GM21737 (cell line): ENCODE data around the gene MYO9B.

Experiments
- ATAC-seq: cut with Tn5 transposase; IDR thresholded peaks from one replicate; pipeline ENCODE4 v1.9.1; 2021; ENCODE audit warnings: mild to moderate bottlenecking, moderate library complexity; ENCODE audit not compliant: unreplicated experiment

Gene MYO9B, protein sequence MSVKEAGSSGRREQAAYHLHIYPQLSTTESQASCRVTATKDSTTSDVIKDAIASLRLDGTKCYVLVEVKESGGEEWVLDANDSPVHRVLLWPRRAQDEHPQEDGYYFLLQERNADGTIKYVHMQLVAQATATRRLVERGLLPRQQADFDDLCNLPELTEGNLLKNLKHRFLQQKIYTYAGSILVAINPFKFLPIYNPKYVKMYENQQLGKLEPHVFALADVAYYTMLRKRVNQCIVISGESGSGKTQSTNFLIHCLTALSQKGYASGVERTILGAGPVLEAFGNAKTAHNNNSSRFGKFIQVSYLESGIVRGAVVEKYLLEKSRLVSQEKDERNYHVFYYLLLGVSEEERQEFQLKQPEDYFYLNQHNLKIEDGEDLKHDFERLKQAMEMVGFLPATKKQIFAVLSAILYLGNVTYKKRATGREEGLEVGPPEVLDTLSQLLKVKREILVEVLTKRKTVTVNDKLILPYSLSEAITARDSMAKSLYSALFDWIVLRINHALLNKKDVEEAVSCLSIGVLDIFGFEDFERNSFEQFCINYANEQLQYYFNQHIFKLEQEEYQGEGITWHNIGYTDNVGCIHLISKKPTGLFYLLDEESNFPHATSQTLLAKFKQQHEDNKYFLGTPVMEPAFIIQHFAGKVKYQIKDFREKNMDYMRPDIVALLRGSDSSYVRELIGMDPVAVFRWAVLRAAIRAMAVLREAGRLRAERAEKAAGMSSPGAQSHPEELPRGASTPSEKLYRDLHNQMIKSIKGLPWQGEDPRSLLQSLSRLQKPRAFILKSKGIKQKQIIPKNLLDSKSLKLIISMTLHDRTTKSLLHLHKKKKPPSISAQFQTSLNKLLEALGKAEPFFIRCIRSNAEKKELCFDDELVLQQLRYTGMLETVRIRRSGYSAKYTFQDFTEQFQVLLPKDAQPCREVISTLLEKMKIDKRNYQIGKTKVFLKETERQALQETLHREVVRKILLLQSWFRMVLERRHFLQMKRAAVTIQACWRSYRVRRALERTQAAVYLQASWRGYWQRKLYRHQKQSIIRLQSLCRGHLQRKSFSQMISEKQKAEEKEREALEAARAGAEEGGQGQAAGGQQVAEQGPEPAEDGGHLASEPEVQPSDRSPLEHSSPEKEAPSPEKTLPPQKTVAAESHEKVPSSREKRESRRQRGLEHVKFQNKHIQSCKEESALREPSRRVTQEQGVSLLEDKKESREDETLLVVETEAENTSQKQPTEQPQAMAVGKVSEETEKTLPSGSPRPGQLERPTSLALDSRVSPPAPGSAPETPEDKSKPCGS (N-terminal part only)

DNA sequence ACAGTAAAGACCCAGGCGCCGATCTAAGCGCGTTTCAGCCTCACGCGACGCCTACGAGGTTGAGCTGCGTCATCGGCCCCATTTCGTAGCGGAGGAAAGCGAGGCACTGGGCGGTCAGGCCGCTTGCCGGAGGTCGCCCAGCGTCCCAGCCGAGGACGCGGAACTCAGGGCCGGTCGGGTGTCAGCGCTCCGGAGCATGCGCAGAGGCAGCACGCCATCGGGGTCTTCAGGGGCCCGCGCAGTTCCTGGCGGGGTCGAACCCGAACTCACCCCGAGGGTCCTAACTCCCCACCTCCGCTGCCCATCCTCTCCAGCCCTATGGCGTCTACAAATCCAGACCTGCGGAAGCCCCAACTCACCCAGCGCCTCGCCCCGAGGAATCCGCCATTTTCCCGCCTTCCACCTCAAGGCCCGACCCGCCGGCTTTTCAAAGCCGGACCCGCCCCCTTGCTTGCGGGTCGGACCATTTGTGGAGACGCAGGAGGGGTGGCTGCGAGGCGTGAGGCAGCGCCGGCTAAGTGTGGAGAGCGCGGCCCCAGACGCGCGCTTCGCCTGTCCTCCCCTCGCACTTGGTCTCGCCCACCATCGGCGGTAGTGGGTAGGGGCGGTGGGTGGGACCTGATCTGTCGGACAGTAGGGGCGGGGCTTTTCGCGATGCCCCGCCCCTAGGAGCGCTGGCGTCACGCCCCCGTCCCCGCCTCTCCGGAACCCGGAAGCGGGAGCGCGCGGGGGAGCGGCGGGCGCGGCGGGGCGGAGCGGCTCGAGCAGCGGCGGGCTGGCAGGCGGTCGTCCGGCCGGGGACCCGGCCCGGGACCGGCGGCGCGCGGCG, at the start of gene MYO9B, which contains the start of gene HAUS8:
MYO9B (plus strand) TSS at position 743 of the 829 bp plus-strand sequence. CDS start 25,941 bp downstream, outside the sequence.
HAUS8 (minus strand) TSS at position 418 of the 829 bp plus-strand sequence; CDS start at position 388, 30 bp downstream.
- ATAC-seq: peak; percentile 65

DNA sequence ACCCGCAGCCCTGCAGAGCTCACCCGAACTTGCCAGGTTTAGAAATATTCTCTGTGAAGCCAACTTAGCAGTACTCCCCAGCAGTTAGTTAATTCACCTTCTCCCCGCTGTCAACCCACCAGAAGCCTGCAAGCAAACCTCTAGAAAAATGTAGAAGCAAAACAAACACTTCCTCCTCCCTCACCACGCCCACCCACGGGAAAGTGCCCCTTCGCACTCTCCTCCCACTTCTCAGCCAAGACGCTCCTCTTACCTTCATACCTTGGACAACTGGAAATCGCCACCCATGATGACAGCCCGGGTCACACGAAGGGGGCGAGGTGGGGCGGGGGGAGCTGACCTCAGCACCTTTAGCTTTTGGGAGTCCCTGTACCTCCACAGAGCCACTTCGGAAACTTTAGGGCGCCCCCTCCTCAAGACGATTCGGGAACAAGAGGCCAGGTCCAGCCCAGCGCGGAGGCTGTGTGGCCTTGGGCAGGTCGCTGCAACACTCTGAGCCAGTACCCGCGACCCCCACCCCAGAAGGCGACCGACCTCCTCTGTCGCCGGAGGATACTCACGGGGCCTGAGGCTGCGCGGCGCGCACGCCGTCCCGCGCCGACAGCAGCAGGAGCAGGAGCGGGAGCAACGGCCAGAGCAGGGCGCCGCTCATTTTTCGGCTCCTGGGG, 49.5 kb upstream of the MYO9B start:
- no peak for ATAC-seq

DNA sequence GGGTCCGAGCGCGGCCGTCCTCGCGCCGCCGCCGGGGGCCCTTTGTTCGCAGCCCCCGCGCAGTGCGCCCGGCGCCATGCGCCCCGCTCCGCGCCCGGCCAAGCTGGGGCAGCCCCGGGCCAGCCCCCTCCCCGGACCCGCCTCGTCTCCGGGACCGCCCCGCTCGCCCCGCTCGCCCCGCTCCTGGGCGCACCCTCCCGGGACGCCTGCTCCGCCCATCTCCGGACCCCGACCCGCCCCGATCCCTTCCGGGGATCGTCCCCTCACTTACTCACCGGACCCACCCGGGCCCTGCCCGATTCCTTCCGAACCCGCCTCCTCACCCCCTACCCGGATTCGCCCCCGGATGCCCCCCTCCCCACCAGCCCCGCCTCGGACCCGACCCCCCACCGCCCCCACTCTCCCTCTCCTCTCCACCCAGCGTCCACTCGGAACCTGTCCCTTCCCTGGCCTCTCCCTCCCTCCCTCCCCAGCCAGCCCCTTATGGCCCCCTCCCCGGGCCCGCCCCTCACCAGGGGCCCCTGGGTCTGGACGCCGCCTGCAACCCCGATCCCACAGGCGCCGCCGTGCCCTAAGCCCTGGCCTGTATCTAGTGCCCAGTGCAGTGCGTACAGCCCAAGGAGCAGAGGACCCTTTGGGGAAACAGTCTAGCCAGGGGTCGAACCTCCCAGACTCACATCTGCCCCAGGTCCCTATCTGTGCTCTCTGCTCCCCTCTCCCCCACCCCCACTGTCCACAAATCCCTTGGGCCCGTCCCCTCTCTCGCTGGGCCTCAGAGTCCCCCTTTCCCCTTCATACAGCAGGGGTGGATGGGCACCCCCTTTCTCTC, 48.7 kb upstream of the MYO9B start, which contains the start of gene CPAMD8:
CPAMD8 (minus strand) TSS at position 105 of the 829 bp plus-strand sequence. CDS start 168 bp downstream, outside the sequence.
- no peak for ATAC-seq

DNA sequence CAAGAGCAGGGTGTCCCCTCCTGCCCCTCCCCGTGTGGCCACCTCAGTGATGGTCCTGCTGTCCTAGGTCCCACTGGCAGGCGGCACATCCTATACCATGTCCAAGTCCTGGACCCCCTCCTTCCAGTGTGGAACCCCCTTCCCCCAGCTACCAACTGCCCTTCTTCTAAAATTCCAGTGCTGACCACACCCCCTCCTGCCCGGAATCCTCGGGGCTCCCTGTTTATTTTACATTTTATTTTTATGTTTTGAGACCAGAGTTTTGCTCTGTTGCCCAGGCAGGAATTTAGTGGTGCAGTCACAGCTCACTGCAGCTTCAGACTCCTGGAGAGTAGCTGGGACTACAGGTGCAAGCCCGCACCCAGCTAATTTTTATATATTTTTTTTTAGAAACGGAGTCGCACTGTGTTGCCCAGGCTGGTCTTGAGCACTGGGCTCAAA, 48.0 kb upstream of the MYO9B start:
- ATAC-seq: no peak

DNA sequence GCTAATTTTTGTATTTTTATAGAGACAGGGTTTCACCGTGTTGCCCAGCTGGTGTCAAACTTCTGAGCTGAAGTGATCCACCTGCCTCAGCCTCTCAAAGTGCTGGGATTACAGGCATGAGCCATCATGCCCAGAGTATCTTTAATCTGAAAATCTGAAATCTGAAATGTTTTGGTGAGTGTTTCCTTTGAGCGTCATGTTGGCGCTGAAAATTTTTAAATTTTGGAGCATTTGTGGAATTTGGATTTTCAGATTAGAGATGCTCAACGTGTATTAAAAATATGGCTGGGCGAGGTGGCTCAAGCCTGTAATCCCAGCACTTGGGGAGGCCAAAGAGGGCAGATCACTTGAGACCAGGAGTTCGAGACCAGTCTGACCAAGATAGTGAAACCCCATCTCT, 43.8 kb upstream of the MYO9B start:
- ATAC-seq: no peak

DNA sequence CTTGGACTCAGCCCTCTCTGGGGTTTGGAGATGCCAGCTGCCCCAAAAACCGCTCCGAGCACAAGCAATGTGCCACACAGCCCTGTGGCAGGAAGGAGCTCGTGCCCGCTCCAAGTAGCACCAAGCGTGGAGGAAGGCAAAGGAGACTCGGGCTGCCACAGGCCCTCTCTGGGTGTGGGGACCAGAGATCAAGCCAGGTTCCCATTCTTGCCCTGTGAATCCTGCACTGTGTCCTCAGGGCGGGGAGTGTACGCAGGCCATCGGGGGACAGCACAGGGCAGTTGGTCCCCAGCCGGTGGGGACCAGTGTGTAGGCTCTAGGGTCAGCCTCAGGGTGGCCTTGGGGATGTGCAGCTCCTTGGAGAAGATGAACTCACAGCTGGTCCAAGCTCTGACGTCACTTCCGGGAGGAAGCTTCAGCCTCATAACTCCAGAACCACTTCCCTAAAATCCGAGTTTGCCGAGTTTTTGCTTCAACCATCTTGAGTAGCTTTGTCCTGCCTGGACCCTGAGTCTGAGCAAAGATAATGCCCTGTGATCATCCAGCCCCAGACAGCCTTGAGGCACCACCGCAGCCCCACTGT, 39.6 kb upstream of the MYO9B start:
- ATAC-seq: no peak

DNA sequence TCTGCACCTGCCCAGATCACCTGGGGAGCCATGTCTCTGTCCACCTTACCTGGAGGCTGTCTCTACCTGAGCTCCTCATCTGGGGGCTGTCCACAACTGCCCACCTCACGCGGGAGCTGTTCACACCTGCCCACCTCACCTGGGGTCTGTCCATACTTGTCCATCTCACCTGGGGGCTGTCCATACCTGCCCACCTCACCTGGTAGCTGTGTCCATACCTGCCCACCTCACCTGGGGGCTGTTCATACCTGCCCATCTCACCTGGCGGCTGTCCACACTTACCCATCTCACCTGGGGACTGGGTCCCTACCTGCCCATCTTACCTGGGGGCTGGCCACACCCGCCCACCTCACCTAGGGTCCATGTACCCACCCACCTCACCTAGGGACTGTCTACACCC, 38.9 kb upstream of the MYO9B start:
- ATAC-seq: no peak

DNA sequence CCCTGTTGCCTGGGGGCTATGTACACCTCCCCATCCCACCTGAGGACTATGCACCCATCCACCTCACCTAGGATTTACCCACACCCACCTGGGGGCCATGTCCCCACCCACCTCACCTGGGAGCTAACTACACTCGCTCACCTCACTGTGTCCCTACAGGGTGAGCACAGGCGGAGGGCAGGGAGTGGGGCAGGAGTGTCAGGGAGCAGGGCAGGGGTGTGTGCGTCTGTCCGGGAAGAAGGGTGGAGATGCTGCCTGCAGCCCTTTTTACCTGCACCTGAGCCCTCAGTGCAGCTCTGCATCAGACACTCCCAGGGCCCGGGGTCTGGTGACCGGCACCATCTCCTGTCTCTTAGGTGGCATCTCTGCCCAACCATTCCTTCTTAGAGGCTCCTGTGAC, 38.4 kb upstream of the MYO9B start:
- no peak for ATAC-seq

DNA sequence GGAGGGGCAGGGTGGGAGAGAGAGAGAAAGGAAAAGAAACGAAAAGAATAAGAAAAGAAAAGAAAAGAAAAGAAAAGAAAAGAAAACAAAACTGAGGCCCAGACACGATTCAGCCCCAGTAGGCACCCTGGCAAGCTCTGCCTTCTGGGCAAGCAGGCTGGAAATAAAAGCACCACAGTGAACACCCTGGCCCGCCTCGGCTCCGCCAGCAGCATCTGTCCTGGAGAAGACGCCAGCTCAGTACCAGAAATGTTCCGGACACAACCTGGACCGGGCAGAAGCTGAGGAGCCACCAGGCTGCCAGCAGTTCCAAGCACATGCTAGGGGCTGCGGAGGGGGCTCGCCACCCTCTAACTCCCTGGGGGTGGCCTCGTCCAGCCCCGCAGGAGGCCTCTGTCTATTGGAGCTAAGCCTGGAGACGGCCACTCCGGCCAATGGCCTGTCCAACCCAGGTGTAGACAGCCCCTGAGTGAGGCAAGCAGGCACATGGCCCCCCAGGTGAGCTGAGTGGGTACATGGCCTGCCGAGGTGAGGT, 37.5 kb upstream of the MYO9B start:
- no peak for ATAC-seq

DNA sequence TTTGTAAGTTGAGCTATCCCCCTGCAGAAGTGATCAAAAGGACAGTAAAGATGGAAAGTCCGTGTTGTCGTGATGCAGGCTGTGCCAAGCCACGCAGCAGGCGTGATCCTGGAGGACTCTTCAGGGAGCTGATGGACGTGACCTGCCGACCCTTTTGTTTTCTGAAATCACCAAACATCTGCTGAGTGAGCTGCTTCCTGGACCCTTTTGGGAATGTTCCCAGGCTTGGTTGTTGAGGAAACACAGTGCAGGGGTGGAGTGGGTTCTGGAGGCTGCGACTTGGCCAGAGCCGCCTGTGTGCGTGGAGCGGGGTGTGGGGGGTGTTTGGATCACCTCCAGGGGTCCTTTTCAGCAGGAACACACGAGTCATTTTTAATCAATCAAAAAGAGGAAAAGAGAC, 33.6 kb upstream of the MYO9B start:
- no peak for ATAC-seq

DNA sequence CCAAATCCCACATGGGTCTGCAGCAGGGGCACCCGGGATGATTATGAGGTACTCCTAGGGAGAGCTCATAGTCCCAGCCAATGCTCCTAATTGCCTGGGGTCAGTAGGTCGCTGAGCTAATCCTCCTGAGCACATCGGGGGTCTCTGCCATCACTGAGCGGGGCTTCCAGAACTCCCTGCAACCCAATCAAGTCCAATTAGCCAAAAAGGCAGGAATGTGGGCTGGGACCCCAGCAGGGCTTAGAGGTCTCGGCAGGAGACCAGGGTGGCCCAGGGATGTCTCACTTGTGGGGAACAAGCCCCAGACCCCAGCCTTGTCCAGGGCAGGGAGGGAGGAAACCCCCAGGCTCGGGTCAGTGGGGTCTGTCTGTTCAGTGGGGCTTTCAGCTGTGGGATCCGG, 31.8 kb upstream of the MYO9B start:
- no peak for ATAC-seq

DNA sequence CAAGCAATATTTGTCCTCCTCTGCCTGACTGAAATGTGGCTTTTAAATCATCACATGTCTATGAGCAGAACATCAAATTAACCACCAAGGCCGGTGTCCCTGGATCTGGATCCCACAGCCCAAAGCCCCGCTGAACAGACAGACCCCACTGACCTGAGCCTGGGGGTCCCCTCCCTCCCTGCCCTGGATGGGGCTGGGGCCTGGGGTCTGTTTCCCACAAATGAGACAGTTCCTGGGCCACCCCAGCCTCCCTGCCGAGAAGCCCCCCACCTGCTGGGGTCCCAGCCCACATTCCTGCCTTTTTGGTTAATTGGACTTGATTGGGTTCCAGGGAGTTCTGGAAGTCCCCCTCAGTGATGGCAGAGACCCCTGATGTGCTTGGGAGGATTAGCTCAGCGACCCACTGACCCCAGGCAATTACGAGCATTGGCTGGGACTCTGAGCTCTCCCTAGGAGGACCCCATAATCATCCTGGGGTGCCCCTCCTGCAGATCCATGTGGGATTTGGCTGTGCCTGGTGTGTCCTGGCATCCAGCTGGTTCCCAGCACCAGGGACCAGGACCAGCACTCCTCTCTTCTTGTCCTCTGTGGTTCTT, 29.6 kb upstream of the MYO9B start:
- no peak for ATAC-seq

DNA sequence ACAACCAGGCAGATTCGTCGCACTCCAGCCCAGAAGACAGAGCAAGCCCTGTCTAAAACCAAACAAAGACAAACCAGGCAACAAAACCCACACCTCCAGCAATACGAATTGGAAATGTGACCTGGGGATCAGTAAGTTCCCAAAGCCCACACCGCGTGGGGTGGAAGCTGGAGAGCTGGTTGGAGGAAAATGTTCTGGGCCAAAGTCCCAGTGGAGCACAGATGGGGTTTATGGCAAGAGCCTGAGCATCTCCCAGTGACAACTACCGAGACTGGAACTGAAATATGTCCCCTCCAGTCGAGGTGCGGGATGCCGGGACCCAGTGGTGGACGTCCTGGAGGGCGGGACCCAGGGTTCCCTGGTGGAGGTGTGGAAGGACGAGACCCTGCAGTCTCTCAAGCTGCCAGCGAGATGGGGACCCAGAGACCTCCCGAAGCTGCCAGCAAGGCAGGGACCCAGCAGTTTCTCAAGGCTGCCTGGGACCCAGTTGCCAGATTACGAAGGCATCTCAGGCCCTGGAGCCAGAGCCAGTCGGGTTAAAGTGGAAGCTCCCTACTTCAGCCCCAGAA, 26.6 kb upstream of the MYO9B start:
- ATAC-seq: no peak

DNA sequence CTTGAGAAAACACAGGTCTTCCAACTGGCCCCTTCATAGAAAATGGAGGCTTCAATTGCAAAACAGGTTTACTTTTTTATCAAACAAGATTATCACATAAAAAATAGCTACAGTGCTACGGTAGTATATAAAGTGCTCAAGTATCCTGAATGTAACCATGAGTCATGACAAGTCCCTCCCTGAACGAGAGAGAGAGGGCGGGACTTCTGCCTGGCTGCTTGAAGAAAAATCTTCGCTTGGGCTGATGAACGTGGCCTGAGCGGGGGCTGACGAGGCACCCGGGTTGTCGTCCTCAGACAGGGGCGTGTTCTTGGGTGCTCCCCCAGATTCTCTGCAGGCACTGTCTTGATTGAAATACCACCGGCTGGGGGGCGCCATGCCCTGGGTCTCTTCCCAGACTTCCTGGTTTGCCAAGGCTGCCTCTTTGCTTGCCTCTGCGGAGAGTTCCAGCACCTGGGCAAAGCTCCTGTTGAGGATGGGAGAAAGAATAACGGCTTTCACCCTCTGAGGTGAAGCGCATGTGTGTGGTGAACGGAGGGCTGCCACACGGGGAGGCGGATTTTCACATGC, 25.8 kb upstream of the MYO9B start:
- no peak for ATAC-seq

DNA sequence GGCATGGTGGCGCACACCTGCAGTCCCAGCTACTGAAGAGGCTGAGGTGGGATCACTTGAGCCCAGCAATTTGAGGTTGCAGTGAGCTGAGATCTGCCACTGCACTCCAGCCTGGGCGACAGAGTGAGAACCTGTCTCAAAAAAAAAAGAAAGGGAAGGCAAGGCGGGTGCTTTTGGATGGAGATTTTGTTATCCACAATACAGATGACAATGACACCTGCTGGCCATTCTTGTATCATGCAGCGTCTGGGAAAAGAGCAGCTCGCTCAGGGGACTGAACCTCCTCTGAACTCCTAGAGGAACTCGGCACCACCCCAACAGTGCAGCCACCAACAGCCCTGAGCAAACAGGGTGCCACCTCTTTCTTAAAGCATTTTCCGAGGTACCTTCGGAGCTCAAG, 23.1 kb upstream of the MYO9B start:
- no peak for ATAC-seq

DNA sequence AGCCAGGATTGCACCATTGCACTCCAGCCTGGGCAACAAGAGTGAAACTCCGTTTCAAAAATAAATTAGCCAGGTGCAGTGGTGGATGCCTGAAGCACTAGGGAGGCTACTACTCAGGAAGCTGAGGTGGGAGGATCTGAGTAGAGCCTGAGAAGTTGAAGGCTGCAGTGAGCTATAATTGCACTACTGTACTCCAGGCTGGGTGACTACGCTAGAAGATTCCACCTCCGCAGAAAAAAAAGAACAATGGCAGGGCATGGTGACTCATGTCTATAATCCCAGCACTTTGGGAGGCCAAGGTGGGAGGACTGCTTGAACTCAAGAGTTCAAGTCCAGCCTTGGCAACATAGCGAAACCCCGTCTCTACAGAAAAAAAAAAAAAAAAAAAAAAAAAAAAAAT, 20.8 kb upstream of the MYO9B start:
- no peak for ATAC-seq

DNA sequence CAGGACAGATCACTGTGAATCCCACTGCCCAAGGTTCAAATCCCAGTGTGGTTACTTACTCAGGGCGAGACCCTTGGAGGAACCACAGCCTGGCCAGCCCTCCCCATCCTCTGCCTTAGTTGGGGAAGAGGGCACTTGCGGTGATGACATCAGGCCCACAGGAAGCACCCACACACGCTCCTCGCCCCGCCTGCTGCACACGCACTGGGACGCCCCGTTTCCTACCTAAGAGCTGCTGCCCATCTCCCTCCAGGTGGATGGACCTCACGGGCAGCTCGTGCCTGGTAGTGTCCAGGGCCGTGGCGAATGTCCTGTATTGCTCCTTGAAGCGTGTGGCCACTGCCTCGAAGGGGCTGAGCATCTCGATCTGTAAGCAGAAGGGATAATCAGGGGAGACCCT, 19.9 kb upstream of the MYO9B start:
- no peak for ATAC-seq
